Measurements from ENCODE around the gene EXOC4.
"Not testable (repeated sequence)": the region's sequence is repeated elsewhere in the genome, so short reads cannot be mapped to it uniquely, and the experiment has no call there.

The EXOC4 gene

GRCh38 chr7:133252858-133253518 is at the start of gene EXOC4:
Gene EXOC4, plus strand, starts transcription at chr7:133253078.
- peak; percentile 100 for DNase-seq (ENCODE audit: low spot score)

DNA sequence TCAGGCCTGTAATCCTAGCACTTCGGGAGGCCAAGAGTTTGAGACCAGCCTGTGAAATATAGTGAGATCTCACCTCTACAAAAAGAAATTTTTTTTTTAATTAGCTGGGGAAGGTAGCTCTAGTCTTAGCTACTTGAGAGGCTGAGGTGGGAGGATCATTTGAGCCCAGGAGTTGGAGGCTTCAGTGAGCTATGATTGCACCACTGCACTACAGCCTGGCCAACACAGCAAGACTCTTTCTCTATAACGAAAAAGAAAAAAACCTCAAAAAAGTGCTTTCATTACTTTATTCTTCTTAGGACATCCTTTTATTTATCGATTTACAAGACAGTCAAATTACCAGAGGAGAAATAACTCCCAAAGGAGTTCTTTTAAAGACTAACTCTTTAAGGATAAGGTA is 49.4 kb upstream of the EXOC4 start:
- DNase-seq (ENCODE audit: low spot score), result no peak

DNA sequence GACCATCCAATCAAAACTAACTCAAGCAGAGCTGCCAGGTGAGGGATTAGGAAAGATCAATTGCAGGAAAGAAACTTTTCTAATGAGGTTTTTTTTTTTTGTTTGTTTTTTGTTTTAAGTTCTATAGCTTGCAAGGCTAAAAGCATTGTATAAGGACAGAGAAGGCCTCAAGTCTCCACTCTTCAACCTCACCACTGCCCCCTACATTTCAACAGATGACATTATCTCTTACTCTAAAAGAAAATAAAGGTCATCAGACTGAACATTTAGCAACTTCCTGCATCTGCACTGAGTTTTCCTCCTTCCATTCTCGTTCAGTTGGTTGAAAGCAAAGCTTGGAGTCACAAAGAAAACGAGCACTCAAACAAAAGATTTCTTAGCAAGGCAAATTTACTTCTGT is 45.2 kb upstream of the EXOC4 start:
- DNase-seq (ENCODE audit: low spot score), result no peak

DNA sequence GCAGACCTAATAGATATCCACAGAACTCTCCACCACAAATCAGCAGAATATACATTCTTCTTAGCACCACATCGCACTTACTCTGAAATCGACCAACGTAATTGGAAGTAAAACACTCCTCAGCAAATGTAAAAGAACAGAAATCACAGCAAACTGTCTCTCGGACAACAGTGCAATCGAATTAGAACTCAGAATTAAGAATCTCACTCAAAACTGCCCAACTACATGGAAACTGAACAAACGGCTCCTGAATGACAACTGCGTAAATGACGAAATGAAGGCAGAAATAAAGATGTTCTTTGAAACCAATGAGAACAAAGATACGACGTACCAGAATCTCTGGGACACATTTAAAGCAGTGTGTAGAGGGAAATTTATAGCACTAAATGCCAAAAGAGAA is 42.1 kb upstream of the EXOC4 start:
- DNase-seq (ENCODE audit: low spot score), result not testable (repeated sequence)

DNA sequence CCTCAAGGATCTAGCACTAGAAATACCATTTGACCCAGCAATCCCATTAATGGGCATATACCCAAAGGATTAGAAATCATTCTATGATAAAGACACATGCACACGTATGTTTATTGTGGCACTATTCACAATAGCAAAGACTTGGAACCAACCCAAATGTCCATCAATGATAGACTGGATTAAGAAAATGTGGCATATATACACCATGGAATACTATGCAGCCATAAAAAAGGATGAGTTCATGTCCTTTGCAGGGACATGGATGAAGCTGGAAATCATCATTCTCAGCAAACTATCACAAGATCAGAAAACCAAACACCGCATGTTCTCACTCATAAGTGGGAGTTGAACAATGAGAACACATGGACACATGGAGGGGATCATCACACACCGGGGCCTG is 39.1 kb upstream of the EXOC4 start:
- not testable (repeated sequence) for DNase-seq (ENCODE audit: low spot score)

- DNase-seq (ENCODE audit: low spot score), result no peak
Measured at GRCh38 chr7:133217773-133218172, 35.1 kb upstream of the EXOC4 start.

DNA sequence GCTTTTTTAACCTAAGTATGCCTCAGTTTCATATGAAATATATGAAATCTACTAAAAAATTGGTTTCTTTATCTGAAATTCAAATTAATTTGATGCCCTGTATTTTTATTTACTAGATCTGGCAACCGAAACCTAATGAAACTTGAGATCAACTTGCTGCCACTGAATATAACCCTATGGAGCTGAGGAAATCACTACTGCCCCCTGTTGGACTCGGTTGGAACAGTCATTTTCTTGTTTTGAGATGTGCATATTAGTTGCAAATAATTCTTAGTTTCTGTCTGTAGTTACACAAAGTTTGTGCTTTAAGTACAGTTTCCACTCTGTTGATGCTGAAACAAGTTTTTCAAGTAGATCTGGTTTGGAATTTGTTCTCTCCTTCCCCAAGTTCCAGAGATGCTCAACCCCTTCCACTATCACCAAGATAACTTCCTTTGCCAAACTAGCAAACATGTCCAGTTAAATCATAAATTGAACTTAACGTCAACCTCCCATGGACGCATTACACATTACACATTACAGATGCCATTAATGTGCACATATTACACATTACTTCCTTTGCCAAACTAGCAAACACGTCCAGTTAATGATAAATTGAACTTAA is 22.2 kb upstream of the EXOC4 start:
- DNase-seq (ENCODE audit: low spot score), result peak; percentile 70

DNA sequence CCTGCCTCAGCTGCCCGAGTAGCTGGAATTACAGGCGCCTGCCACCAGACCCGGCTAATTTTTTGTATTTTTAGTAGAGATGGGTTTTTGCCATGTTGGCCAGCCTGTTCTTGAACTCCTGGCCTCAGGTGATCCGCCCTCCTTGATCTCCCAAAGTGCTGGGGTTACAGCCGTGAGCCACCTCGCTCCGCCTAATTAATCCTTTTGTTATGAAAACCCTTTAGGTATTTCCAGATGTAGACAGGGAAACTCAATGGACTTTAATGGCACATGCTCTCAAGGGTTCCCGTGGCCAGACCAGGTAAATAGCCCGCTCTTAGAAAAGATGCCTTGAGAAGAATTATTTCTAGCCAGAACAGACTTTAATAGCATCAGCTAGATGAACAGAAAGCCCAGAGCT is 19.7 kb upstream of the EXOC4 start:
- no peak for DNase-seq (ENCODE audit: low spot score)

DNA sequence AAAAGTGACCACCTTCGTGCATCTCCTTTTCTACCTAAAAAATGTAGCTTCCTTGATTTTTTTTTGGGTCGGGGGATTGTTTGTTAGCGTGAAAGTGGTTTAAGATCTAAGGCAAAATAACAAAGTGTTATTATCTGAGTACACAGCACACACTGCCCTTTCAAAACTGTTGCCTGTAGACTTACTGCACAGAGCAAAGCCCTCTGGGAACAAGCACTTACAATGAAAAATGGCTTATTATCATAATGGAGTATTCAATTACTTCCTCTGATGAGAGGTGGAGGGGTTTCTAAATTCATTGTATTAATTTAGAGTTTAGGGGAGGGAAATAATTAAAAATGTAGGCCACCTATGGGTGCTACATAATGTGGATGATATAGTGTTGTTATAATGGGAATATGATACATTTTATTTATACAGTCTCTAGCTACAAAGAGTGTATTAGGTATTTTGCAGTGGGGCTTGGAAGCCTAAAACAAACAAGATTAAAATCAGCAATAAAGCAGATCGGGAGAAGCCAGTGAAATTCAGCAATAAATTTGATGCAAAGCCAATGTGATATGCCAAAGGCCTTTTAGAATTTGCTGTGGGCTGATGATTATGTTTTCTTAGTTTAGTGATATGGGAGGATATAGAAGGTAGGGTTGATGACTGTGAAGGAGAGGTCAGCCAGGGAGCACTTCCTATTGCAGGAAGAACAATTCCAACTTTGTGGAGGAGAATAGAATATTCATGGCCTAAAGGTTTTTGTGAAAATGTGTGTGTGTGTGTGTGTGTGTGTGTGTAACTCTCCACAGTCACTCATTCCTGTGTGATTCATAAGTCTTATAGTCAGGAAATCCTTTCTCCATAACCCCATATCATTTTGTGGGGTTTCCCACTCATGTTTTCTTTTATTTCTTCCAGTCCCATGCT is 17.7 kb upstream of the EXOC4 start:
- DNase-seq (ENCODE audit: low spot score), result no peak

DNA sequence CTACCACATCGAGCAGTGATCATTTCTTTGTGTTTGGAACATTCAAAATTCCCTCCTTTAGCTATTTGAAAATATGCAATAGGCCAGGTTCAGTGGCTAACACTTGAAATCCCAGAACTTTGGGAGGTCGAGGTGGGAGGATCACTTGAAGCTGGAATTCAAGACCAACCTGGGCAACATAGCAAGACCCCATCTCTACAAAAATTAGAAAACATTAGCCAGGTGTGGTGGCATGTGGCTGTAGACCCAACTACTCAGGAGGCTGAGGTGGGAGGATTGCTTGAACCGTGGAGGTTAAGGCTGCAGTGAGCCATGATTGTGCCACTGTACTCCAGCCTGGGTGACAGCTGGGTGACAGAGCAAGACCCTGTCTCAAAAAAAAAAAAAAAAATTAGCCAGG is 15.3 kb upstream of the EXOC4 start:
- no peak for DNase-seq (ENCODE audit: low spot score)

DNA sequence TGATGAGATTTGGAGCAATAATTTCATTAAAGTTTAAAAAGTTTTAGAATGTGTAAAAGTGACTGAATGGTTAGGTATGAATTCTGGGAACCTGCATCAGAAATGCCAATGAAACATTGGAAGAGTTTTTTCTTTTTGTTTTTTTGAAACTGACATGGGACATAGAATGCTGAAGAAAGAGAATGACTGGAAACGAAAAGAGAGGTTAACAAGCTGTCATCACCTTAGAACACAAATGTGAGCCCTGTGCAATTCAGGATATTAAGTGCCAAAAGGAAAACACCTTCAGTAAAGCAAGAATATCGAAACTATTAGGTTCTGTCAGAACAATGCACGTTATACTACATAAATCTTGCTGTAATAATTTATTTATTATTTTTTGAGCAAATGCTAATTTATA is 12.6 kb upstream of the EXOC4 start:
- DNase-seq (ENCODE audit: low spot score), result no peak

DNA sequence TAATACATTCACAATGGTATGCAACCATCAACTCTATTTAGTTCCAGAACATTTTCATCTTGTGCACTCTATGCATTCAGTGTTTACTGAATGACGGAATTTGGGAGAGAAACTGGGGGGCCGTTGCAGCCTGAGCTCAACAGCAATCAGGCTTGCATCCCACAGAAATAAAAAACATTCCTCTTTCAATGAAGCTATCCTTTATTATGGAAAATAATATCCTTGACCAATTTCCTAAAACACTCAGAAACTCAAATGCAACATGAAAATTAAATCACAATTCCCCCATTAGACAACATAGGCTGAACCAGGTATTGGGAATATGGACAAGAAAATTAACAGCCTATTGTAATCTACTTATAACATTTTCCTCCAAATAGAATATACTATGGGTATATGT is 6.3 kb upstream of the EXOC4 start:
- DNase-seq (ENCODE audit: low spot score), result no peak

DNA sequence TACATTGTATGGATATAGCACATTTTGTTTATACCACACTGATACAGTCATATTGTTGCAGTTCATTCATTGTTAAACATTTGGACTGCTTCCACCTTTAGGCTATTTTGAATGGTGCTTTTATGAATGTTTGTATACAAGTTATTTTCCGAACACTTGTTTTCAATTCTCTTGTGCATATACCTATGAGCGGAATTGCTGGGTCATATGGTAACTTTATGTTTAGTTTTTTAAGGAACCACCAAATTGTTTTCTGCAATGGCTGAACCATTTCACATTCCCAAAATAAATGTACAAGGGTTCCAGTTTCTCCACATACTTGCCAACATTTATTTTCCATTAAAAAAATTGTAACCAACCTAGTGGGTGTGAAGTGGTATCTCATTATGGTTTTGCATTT is 4.0 kb upstream of the EXOC4 start:
- DNase-seq (ENCODE audit: low spot score), result no peak

DNA sequence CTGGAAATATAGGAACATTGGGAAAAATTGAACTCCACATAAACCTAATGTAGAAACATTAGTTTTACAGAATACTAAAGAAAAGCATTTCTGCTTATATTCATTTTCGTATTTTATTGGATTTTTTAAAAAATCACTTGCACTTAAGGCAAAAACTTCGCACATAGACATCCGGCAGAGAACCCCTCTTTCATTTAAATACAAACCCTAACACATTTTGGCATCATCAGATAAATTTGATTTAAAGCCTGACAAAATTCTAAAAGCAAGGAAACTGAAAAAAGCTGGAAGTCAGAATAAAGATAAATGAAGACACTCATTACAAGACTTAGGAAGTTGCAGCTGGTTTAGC is 396 bp upstream of the EXOC4 start:
- DNase-seq (ENCODE audit: low spot score), result no peak

DNA sequence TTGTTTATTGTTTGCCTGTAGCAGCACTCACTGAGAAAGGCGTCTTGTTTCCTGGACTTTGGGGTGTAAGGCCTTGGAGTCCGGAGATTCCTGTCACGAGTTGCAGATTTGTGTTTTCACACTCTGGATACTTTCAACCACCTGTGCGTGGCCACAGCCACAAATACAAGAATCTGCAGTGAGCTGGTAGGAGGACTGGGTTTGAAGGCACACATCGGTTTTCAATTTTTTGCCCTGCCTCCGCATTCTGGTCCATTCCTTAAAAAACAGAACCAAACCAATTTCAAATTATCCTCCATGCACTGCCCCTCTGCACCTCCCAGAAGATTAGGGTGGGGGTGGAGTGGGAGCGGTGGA is 619 bp downstream of the EXOC4 start:
- DNase-seq (ENCODE audit: low spot score), result peak; percentile 35

- DNase-seq (ENCODE audit: low spot score), result no peak
Measured at GRCh38 chr7:133255486-133255885, 2.6 kb downstream of the EXOC4 start.

GRCh38 chr7:133258174-133258573 is 5.3 kb downstream of the EXOC4 start:
- DNase-seq (ENCODE audit: low spot score), result no peak

GRCh38 chr7:133265821-133266220 is 12.9 kb downstream of the EXOC4 start:
- no peak for DNase-seq (ENCODE audit: low spot score)

GRCh38 chr7:133268355-133268754 is 15.5 kb downstream of the EXOC4 start:
- DNase-seq (ENCODE audit: low spot score), result no peak

- DNase-seq (ENCODE audit: low spot score), result no peak
Measured at GRCh38 chr7:133272336-133272735, 19.5 kb downstream of the EXOC4 start.

GRCh38 chr7:133273227-133273626 is 20.3 kb downstream of the EXOC4 start:
- DNase-seq (ENCODE audit: low spot score), result no peak

DNA sequence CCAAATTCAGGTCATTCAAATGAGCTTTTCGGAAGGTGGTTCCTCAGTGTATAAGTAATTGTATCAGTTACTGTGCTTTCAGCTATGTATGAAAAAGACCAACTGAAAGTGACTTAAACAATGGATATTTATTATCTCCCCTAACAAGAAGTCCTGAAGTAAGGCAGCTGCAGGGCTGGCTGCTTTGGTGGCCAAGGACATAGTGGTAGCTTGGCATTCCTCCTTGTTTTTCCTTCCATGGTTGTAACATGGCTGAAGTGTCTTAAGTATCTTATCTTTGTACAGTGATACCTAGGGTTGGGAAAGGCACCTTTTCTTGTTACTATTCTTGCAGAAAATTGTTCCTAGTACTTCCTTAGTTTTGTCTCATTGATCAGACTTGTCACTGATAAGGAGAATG is 21.4 kb downstream of the EXOC4 start:
- DNase-seq (ENCODE audit: low spot score), result no peak

DNA sequence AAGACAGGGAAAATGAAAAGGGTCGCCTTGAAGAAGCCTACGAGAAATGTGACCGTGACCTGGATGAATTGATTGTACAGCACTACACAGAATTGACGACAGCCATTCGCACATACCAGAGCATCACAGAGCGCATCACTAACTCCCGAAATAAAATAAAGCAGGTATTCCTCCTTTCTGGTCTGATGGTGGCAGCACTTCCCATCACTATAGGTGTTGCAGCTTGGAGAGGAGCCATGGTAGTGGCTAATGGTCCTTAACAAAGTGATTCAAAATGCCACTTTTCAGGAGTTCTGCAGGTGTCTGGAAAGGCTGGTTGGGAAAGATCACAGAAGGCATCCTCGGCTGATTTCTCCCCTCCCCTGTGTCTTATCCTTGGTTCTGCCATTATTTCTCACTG is 22.1 kb downstream of the EXOC4 start:
- no peak for DNase-seq (ENCODE audit: low spot score)

Measured in pons (tissue), 1 donor.